ENCODE measurements around the gene ASB8.
"Not testable (repeated sequence)": the region's sequence is repeated elsewhere in the genome, so short reads cannot be mapped to it uniquely, and the experiment has no call there.

The ASB8 gene

DNA sequence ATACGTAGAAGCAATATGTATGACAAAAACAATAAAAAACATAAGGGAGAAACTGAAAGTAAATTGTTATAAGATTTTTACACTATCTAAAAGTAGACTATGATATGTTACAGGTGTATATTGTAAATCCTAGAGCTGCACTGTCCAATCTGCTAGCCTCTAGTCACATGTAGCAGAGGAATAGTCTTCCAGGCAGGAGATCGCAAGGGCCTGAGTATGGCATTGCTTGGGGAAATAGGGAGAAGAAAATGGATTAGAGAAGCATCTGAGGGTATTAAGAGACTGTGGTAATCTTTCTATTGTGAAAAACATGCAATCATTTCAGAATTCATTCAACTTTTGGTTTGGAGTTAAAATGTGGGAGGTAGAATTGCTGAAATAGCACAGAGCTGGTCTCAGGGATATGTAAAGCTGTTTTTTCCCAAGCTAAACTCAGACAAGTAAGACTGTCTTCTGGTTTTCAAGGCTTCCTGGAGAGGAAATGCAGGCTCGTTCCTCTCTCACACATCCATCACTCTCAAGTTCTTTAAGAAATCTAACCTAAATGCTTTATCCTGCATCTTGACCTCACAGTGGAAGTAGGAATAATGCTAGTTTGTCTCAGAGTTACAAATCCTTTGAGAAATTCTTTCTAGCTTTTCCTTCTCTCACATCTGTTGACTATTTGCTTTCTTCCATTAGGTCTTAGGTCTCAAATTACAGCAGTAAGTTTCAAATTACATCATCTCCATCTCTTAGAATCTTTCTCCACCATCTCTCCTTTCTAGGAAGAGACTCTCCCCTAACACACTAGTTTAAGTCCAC is 18.5 kb upstream of the ASB8 start:
- H3K36me3 Mint-ChIP-seq = no peaks in the 10 kb centered on the region
- H3K4me3 Mint-ChIP-seq = no peak overlapping the region
- peaks cover 15% of the 10 kb centered on the region for H3K27me3 Mint-ChIP-seq
- no peaks in the 10 kb centered on the region for H3K9me3 Mint-ChIP-seq
- DNase-seq (ENCODE audit: low spot score in 2 of 2) (no peak), ATAC-seq (ENCODE audit: low read depth) (no peak)
- no peaks in the 10 kb centered on the region for H3K4me1 Mint-ChIP-seq
- no peak overlapping the region for H3K27ac Mint-ChIP-seq

DNA sequence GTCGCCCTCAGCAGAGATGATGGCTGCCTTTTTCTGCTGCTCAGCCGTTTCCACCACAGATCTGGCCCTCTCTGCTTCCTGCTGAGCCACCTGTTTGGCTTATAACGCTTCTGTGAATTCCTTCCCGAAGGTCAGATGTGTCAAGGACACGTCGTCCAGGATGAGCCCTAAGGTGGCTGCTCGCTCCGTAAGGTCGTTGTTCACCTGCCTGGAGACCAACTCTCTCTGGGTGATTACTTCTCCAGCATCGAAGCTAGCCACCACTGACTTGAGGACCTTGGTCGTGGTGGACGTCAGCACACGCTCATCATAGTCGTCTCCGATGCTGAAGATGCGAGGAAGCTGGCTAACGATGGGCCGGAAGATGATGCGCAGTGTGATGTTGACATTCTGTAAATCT is 11.7 kb upstream of the ASB8 start:
- no peak for ATAC-seq (ENCODE audit: low read depth)
- Mint-ChIP-seq H3K9me3 (no peaks in the 10 kb centered on the region), H3K4me1 (peaks cover 5% of the 10 kb centered on the region), H3K27ac (no peak overlapping the region), H3K27me3 (peaks cover 7% of the 10 kb centered on the region), H3K4me3 (no peak overlapping the region), H3K36me3 (no peaks in the 10 kb centered on the region)
- DNase-seq (ENCODE audit: low spot score in 2 of 2) = no peak

DNA sequence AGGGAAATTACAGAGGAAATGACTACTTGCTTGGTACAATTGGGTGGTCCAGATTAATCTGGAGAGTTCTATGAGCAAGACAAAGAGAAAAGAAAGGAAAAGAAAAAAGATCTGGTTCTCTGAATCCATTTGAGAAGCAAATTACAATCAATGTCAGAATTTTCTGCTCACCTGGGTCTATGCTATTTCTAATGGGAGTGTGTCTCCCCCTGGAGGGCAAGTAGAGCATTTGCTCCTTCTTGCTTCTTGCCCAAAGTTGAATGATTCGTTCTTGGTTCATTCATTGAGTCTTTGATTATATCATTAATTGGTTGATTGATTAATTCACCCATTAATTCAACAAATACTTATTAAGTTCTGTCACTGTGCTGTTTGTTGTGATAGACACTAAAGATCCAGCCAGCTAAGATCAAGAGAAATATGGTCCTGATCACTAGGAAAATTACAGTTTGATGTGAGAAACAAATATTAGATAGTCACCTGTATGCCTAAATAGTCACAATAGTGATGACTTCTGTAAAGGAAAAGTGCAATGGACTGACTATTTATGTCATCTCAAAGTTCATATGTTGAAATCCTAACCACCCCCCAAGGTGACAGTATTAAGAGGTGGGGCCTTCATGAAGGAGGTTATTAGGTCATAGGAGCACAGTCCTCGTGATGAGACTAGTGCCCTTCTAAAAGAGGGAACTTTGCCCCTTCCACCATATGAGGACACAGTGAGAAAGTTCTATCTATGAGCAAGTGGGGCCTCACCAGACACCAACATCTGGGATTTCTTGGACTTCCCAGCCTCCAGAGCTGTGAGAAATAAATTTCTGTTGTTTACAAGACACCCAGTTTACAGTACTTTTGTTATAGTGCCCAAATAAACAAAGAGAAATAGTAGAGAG is 8.0 kb upstream of the ASB8 start:
- H3K36me3 Mint-ChIP-seq = no peaks in the 10 kb centered on the region
- no peak overlapping the region for H3K27ac Mint-ChIP-seq
- peak; percentile 43 to 63 for DNase-seq (ENCODE audit: low spot score in 2 of 2)
- H3K4me1 Mint-ChIP-seq = peaks cover 5% of the 10 kb centered on the region
- peaks cover 12% of the 10 kb centered on the region for H3K27me3 Mint-ChIP-seq
- ATAC-seq (ENCODE audit: low read depth) = peak; percentile 84
- no peaks in the 10 kb centered on the region for H3K9me3 Mint-ChIP-seq
- H3K4me3 Mint-ChIP-seq = no peak overlapping the region

DNA sequence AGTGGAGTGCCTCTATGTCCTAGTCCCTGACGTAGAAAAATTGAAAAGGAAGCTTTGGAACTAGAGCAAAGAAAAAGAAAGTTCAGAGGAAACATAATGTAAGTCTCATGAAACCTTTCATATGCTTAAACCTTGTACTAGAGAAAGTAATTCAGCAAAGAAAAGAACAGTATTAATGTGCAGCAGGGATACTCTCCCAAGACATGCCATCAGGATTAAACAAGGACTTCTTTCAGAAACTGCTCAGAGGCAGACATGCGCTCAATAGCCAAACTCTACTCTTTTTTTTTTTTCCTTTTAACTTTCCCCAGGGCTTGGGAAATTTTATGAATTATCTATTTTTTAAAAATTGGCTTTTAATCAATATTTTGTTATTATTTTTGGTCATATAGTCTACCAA is 7.1 kb upstream of the ASB8 start:
- no peak overlapping the region for H3K27ac Mint-ChIP-seq
- peaks cover 12% of the 10 kb centered on the region for H3K27me3 Mint-ChIP-seq
- H3K36me3 Mint-ChIP-seq = no peaks in the 10 kb centered on the region
- ATAC-seq (ENCODE audit: low read depth) (no peak), DNase-seq (ENCODE audit: low spot score in 2 of 2) (no peak)
- no peak overlapping the region for H3K4me3 Mint-ChIP-seq
- peaks cover 5% of the 10 kb centered on the region for H3K4me1 Mint-ChIP-seq
- no peaks in the 10 kb centered on the region for H3K9me3 Mint-ChIP-seq

DNA sequence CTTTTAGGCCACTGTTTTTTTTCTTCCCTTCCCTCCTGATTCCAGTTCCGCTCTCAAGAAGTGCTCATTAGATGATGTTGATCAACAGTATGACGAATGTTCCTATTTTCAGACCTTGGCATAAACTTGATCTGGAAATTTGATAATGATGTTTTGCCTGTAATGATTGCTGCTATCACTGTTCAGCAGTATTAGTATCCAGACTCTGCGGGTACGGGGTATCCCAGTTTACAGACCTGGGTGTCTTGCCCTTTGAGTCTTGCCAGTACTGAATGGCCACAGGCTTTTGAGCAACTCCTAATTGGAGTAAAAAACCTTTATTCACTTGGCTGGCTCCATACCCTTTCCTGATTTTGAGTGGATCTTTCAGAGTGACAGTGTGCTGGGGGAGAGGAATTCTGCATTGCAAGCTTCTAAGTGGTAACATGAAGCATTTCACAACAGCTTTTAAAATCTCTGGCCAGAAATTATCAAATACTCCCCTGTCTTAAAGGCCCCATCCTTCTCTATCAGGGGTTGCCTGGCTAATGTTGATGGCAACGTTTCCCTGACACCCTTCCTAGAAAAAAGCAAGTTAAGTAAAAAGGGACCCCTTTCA is 5.9 kb upstream of the ASB8 start:
- H3K36me3 Mint-ChIP-seq = no peaks in the 10 kb centered on the region
- H3K4me1 Mint-ChIP-seq = peaks cover 5% of the 10 kb centered on the region
- DNase-seq (ENCODE audit: low spot score in 2 of 2) (no peak), ATAC-seq (ENCODE audit: low read depth) (no peak)
- no peaks in the 10 kb centered on the region for H3K9me3 Mint-ChIP-seq
- H3K27ac Mint-ChIP-seq = no peak overlapping the region
- peaks cover 12% of the 10 kb centered on the region for H3K27me3 Mint-ChIP-seq
- H3K4me3 Mint-ChIP-seq = no peak overlapping the region

DNA sequence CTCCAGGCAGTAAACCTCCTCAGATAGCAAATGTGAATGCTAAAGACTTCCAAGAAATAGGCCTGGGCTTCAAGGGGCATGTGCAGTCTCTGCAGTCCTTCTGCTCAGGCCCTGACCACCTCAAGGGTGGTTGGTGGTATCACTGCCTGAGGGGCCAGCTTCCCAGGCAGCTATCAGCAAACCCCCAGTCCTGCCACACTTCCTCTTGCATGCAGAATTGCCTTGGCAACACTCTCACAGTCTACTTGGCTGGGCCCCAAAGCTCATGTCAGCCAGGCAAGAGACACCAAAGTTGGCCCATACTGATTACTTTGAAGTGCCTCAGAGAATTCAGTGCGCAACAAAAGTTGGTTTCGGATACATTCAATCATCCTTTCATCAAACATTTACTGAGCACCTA is 3.5 kb upstream of the ASB8 start:
- DNase-seq (ENCODE audit: low spot score in 2 of 2) (no peak), ATAC-seq (ENCODE audit: low read depth) (no peak)
- Mint-ChIP-seq H3K36me3 (no peaks in the 10 kb centered on the region), H3K4me3 (no peak overlapping the region), H3K27ac (no peak overlapping the region), H3K9me3 (no peaks in the 10 kb centered on the region), H3K27me3 (peaks cover 6% of the 10 kb centered on the region), H3K4me1 (peaks cover 18% of the 10 kb centered on the region)

DNA sequence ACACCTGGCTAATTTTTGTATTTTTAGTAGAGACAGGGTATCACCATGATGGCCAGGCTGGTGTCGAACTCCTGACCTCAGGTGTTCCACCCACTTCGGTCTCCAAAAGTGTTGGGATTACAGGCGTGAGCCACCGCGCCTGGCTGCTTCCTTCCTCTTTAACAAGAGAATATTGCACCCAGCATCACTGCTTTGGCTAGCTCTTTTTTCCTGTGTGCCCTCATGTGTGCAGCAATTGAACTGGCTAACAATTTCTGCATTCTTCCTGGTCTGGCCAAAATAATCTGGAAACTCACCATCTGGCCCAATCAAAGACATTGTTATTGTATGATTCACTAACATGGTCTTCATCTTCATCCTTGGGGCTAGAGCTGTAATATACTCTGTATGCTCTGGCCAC is 2.7 kb upstream of the ASB8 start:
- DNase-seq (ENCODE audit: low spot score in 2 of 2) (no peak), ATAC-seq (ENCODE audit: low read depth) (no peak)
- Mint-ChIP-seq H3K4me3 (no peak overlapping the region), H3K27me3 (peaks cover 4% of the 10 kb centered on the region), H3K4me1 (peaks cover 15% of the 10 kb centered on the region), H3K9me3 (no peaks in the 10 kb centered on the region), H3K36me3 (no peaks in the 10 kb centered on the region), H3K27ac (no peak overlapping the region)

DNA sequence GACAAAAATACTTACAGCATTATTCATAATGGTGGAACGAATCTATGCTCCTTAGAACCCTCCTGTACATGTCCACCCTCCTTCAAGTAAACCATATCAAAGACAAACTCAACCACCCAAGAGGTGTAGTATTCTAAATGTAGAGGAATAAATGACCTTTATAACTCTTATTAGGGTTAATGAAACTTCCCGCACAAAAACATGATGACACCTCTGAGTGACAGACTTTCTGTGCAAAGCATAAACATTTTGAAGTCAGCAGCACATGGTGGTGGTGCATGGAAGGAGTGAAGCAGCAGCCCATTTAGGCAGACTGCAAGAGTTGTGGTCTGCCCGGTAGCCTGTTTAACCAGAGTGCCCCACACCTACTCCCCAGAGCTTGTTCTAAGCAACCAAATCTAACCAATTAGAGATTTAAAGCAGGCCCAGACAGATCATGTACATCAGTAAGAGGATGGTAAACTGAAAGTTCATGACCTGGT is 615 bp upstream of the ASB8 start:
- peaks cover 18% of the 10 kb centered on the region for H3K4me1 Mint-ChIP-seq
- DNase-seq (ENCODE audit: low spot score in 2 of 2) (no peak), ATAC-seq (ENCODE audit: low read depth) (no peak)
- H3K27ac Mint-ChIP-seq = peak overlapping the region; percentile 98
- H3K9me3 Mint-ChIP-seq = no peaks in the 10 kb centered on the region
- peaks cover 2% of the 10 kb centered on the region for H3K27me3 Mint-ChIP-seq
- peaks cover 8% of the 10 kb centered on the region for H3K36me3 Mint-ChIP-seq
- H3K4me3 Mint-ChIP-seq = peak overlapping the region; percentile 98

DNA sequence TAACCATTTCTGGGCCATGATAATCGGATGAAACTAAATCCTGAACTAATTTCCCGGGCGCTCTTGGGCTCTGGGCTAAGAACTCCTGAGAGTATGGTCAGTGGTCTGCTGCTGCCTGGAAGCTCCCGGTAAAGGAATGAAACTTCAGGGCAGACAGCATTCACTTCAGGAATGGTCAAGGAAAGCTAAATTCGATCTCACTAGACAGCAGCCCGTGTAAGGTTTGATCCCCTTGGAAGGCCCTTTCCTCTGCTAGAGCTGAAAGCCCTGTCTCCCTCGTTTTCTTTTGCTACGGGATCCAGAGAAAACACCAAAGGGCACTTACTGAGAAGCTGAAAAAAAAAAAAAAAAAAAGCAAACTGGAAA is 680 bp downstream of the ASB8 start:
- no peak for DNase-seq (ENCODE audit: low spot score in 2 of 2)
- H3K36me3 Mint-ChIP-seq = peaks cover 9% of the 10 kb centered on the region
- peak overlapping the region; percentile 98 for H3K27ac Mint-ChIP-seq
- H3K4me1 Mint-ChIP-seq = peaks cover 19% of the 10 kb centered on the region
- H3K9me3 Mint-ChIP-seq = no peaks in the 10 kb centered on the region
- ATAC-seq (ENCODE audit: low read depth) = no peak
- peak overlapping the region; percentile 98 for H3K4me3 Mint-ChIP-seq
- peaks cover 1% of the 10 kb centered on the region for H3K27me3 Mint-ChIP-seq

DNA sequence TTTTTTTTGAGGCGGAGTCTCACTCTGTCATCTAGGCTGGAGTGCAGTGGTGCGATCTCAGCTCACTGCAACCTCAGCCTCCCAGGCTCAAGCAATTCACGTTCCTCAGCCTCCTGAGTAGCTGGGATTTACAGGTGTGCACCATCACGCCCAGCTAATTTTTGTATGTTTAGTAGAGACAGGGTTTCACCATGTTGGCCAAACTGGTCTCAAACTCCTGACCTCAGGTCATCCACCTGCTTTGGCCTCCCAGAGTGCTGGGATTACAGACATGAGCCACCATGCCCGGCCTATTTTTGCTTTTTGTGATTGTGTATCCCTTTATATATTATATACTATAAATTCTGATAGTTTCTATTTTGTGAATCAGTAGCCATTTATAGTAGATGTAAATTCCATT is 1.5 kb downstream of the ASB8 start:
- not testable (repeated sequence) for H3K27ac Mint-ChIP-seq; H3K36me3 Mint-ChIP-seq; H3K4me3 Mint-ChIP-seq; H3K9me3 Mint-ChIP-seq; H3K27me3 Mint-ChIP-seq; ATAC-seq (ENCODE audit: low read depth); DNase-seq (ENCODE audit: low spot score in 2 of 2)
- peaks cover 19% of the 10 kb centered on the region for H3K4me1 Mint-ChIP-seq

DNA sequence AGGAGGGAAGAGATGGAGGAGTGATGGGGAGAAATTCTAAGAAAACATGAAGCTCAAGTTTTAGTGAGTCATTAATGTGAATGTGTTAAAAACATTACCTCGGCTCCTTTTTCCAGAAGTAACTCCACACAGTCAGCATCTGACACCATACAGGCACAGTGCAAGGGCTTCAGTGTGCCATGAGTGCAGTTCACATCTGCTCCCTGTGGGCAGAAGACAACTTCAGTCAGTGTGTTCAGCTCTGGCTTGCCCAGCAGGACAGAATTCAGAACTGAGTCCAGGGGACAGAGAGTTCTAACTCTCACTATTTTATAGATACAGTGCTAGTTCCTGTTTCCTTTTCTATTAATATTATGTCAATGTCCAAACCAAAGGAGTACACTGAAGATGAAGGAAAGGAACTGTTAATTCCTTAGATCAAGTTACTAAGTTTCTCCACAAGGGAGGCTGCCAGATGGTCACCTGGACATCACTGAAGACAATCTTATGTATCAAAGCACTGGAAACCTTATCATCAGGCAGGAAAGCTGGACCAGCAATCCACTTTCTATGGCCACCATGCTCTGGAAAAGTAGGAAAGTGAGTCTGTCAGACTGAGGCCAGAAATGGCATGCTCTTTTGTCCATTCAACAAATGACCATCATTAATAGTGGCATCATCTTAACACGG is 6.1 kb downstream of the ASB8 start:
- Mint-ChIP-seq H3K27me3 (no peaks in the 10 kb centered on the region), H3K4me3 (no peak overlapping the region), H3K9me3 (no peaks in the 10 kb centered on the region), H3K27ac (no peak overlapping the region), H3K36me3 (peaks cover 34% of the 10 kb centered on the region), H3K4me1 (peaks cover 6% of the 10 kb centered on the region)
- no peak for ATAC-seq (ENCODE audit: low read depth)
- no peak for DNase-seq (ENCODE audit: low spot score in 2 of 2)

DNA sequence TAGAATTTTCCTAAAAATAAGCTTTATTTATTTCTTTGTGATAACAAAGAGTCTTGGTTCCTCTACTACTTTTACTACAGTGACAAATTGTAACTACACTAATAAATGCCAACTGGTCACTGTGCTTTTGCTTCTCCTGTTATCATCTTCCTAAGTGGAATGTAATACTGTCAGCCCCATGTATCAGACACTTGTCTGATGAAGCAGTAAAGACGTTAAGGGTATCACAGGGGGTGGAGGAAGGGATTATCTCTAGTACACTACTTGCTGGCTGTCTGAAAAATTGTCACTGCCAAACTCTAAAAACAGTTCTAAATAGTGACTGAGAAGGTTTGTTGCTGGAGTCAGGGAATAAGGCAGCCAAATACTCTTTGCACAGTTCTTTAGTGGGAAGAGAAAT is 11.3 kb downstream of the ASB8 start:
- no peak for DNase-seq (ENCODE audit: low spot score in 2 of 2)
- Mint-ChIP-seq H3K4me3 (no peak overlapping the region), H3K4me1 (no peaks in the 10 kb centered on the region), H3K36me3 (peaks cover 42% of the 10 kb centered on the region), H3K27ac (no peak overlapping the region), H3K27me3 (no peaks in the 10 kb centered on the region), H3K9me3 (no peaks in the 10 kb centered on the region)
- ATAC-seq (ENCODE audit: low read depth) = no peak

DNA sequence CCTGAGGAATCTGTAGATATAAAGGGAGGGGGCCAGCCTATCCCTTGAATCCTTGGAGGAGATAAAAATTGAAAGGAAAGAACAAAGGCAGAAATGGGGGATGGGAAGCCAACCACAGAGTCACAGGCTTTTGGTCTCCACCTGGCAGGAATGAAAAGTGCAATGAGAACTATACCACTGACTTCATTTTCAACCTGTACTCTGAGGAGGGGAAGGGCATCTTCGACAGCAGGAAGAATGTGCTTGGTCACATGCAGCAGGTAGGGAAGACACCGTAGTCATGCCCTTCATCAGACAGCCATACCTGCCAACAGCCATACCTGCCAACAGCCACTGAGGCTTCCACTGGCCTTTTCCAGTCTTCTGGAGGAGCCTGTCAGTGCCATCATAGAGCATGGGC is 13.4 kb downstream of the ASB8 start:
- no peak overlapping the region for H3K27ac Mint-ChIP-seq

More for the DNA sequence above, 13.4 kb downstream of the ASB8 start:
- no peak for ATAC-seq (ENCODE audit: low read depth)
- Mint-ChIP-seq H3K27me3 (no peaks in the 10 kb centered on the region), H3K36me3 (peaks cover 36% of the 10 kb centered on the region), H3K9me3 (no peaks in the 10 kb centered on the region), H3K4me3 (no peak overlapping the region), H3K4me1 (no peaks in the 10 kb centered on the region)
- no peak for DNase-seq (ENCODE audit: low spot score in 2 of 2)
